K562 (cell line): ENCODE data around the gene MC5R.

Experiments
- CHD2 ChIP-seq: IDR thresholded peaks from 2 replicates; pipeline ENCODE4 v1.6.1; 2011; ENCODE audit warnings: low read depth, low read length
- HNRNPH1 ChIP-seq: fragments of 200-400 bp; formaldehyde crosslinking; optimal IDR thresholded peaks from 2 replicates; pipeline ENCODE3; 2017; ENCODE audit warnings: low read depth, mild to moderate bottlenecking, low read length, moderate library complexity
- JUNB ChIP-seq: fragments of 450-650 bp; formaldehyde crosslinking; conservative IDR thresholded peaks from 2 replicates; pipeline ENCODE4 v1.4.0; 2020; ENCODE audit warnings: mild to moderate bottlenecking
- KAT7 ChIP-seq: sonication (generic); formaldehyde crosslinking; IDR thresholded peaks from 2 replicates; pipeline ENCODE4 v1.8.0; 2022; ENCODE audit warnings: missing genetic modification reagents, mild to moderate bottlenecking, borderline replicate concordance
- POLR2A ChIP-seq: fragments of 450-650 bp; conservative IDR thresholded peaks from 2 replicates; pipeline ENCODE4 v1.6.1; 2016
- PTRF ChIP-seq: fragments of 450-650 bp; IDR thresholded peaks from 2 replicates; pipeline ENCODE4 v1.6.1; 2016; ENCODE audit warnings: mild to moderate bottlenecking, missing genetic modification characterization, missing compliant biosample characterization
- ZNF121 ChIP-seq: sonication (generic); formaldehyde crosslinking; conservative IDR thresholded peaks from 2 replicates; pipeline ENCODE4 v1.8.0; 2022; ENCODE audit warnings: missing genetic modification reagents
- ZNF282 ChIP-seq: sonication (generic); formaldehyde crosslinking; IDR thresholded peaks from 2 replicates; pipeline ENCODE4 v1.8.1; 2023; ENCODE audit warnings: missing genetic modification reagents
- ZNF696 ChIP-seq: fragments of 250-450 bp; sonication (Bioruptor Pico); conservative IDR thresholded peaks from 2 replicates; pipeline ENCODE4 v1.4.0; 2020; ENCODE audit warnings: mild to moderate bottlenecking, moderate library complexity
- ZNF766 ChIP-seq: fragments of 200-800 bp; sonication (Bioruptor generic); conservative IDR thresholded peaks from 2 replicates; pipeline ENCODE4 v1.6.1; 2016; ENCODE audit warnings: missing genetic modification characterization, missing compliant biosample characterization
- TF ChIP-seq, protein P1 (sequence below), 3 experiments: IDR thresholded peaks in 2 of 3; conservative IDR thresholded peaks in 1 of 3; 2 replicates each; pipeline ENCODE4 v1.5.1; 2011 to 2012; ENCODE audit warnings: low read length in 3 of 3, mild to moderate bottlenecking in 3 of 3, control low read depth in 2 of 3, improper control_type of control experiment in 1 of 3, inconsistent platforms in 1 of 3, low read depth in 1 of 3, mixed read lengths in 1 of 3, moderate library complexity in 1 of 3; ENCODE audit not compliant: insufficient read depth in 2 of 3
- TF ChIP-seq, protein P2 (sequence below): sonication (generic); formaldehyde crosslinking; IDR thresholded peaks from 2 replicates; pipeline ENCODE4 v1.8.0; 2023; ENCODE audit warnings: mild to moderate bottlenecking, missing genetic modification reagents

DNA sequence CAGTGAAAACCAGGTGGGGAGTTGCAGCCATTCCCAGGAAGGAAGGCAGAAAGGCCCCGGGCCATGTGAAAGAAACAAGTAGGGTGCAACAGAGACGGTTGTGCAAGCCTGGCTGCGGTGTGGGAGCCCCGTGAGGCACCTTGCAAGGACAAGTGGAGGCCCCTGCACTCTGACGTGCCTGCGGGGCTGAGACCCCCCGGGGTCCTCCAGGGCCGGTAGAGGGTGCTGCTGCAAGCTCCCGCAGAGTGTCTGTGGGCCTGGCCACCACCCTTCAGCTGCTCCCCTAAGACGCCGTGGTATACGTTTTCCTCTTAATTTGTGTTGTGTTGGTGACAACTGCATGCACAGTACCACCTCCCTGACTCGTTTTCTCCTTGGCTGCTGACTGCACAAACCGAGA, 27.4 kb upstream of the MC5R start:
- TF ChIP-seq, protein P1, sequence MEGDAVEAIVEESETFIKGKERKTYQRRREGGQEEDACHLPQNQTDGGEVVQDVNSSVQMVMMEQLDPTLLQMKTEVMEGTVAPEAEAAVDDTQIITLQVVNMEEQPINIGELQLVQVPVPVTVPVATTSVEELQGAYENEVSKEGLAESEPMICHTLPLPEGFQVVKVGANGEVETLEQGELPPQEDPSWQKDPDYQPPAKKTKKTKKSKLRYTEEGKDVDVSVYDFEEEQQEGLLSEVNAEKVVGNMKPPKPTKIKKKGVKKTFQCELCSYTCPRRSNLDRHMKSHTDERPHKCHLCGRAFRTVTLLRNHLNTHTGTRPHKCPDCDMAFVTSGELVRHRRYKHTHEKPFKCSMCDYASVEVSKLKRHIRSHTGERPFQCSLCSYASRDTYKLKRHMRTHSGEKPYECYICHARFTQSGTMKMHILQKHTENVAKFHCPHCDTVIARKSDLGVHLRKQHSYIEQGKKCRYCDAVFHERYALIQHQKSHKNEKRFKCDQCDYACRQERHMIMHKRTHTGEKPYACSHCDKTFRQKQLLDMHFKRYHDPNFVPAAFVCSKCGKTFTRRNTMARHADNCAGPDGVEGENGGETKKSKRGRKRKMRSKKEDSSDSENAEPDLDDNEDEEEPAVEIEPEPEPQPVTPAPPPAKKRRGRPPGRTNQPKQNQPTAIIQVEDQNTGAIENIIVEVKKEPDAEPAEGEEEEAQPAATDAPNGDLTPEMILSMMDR (IDR thresholded peaks at IDR 0.05 in 2 of 3, conservative IDR thresholded peaks at IDR 0.05 in 1 of 3; ENCODE audit: insufficient read depth in 2 of 3, low read depth in 1 of 3, low read length in 3 of 3), result peak in 2 of 3 experiments; percentile 3 to 35; a peak in 1 of 6 replicates
- no peak for TF ChIP-seq CHD2
- no peak for TF ChIP-seq ZNF766 (CRISPR knock-in tag)
- TF ChIP-seq HNRNPH1, result no peak
- TF ChIP-seq KAT7 (CRISPR knock-in tag), result no peak
- TF ChIP-seq ZNF121 (CRISPR knock-in tag), result no peak
- TF ChIP-seq, protein P2, sequence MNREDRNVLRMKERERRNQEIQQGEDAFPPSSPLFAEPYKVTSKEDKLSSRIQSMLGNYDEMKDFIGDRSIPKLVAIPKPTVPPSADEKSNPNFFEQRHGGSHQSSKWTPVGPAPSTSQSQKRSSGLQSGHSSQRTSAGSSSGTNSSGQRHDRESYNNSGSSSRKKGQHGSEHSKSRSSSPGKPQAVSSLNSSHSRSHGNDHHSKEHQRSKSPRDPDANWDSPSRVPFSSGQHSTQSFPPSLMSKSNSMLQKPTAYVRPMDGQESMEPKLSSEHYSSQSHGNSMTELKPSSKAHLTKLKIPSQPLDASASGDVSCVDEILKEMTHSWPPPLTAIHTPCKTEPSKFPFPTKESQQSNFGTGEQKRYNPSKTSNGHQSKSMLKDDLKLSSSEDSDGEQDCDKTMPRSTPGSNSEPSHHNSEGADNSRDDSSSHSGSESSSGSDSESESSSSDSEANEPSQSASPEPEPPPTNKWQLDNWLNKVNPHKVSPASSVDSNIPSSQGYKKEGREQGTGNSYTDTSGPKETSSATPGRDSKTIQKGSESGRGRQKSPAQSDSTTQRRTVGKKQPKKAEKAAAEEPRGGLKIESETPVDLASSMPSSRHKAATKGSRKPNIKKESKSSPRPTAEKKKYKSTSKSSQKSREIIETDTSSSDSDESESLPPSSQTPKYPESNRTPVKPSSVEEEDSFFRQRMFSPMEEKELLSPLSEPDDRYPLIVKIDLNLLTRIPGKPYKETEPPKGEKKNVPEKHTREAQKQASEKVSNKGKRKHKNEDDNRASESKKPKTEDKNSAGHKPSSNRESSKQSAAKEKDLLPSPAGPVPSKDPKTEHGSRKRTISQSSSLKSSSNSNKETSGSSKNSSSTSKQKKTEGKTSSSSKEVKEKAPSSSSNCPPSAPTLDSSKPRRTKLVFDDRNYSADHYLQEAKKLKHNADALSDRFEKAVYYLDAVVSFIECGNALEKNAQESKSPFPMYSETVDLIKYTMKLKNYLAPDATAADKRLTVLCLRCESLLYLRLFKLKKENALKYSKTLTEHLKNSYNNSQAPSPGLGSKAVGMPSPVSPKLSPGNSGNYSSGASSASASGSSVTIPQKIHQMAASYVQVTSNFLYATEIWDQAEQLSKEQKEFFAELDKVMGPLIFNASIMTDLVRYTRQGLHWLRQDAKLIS (CRISPR knock-in tag), result no peak
- no peak for TF ChIP-seq PTRF (tag)
- no peak for TF ChIP-seq JUNB (CRISPR knock-in tag)
- TF ChIP-seq ZNF696, result no peak
- TF ChIP-seq POLR2A, result no peak
- no peak for TF ChIP-seq ZNF282
